T47D (cell line): ENCODE measurements around the gene BPI.
"Not testable (repeated sequence)": the region's sequence is repeated elsewhere in the genome, so short reads cannot be mapped to it uniquely, and the experiment has no call there.

Experiments
- DNase-seq, 2 experiments: peaks; one replicate each; pipeline versions ENCODE4 v3.0.0 to v3.0.0-alpha.2; 2011 to 2012; ENCODE audit warnings: low read depth in 1 of 2, low spot score in 1 of 2
- JUND ChIP-seq: IDR thresholded peaks from 2 replicates; pipeline ENCODE4 v1.6.1; 2012; ENCODE audit warnings: low read depth
- in situ Hi-C: cut with HindIII; loops from 2 replicates; pipeline ENCODE4 v1.10.0; 2016; ENCODE audit warnings: low sequenced_read_pairs, low pct_unique_long_range_greater_than_20kb

BPI gene

GRCh38 chr20:38300438-38300837 is 3.5 kb upstream of the BPI start:
- no peak for DNase-seq
- in situ Hi-C loops: no loop called here
- TF ChIP-seq JUND: no peak

DNA sequence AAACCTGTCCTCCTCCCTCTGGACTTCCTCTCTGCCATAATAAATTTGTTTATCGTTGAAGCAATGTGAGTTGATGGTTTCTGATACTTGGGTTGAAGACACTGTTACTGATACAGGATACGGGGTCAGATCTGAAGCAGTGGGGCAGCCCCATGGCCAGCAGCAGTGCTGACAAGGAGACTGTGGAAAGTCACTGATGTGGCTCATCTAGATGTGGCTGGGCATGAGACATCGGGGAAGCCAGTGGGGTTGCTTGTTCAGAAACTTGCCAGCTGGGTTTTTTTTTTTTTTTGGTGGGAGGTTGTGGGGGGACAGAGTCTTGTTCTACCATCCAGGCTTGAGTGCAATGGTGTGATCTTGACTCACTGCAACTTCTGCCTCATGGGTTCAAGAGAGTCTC is 2.6 kb upstream of the BPI start:
- DNase-seq: no peak
- in situ Hi-C loops: no loop called here
- TF ChIP-seq JUND: no peak

GRCh38 chr20:38302786-38303185 is 1.2 kb upstream of the BPI start:
- DNase-seq: no peak
- no peak for TF ChIP-seq JUND
- in situ Hi-C loops: no loop called here

DNA sequence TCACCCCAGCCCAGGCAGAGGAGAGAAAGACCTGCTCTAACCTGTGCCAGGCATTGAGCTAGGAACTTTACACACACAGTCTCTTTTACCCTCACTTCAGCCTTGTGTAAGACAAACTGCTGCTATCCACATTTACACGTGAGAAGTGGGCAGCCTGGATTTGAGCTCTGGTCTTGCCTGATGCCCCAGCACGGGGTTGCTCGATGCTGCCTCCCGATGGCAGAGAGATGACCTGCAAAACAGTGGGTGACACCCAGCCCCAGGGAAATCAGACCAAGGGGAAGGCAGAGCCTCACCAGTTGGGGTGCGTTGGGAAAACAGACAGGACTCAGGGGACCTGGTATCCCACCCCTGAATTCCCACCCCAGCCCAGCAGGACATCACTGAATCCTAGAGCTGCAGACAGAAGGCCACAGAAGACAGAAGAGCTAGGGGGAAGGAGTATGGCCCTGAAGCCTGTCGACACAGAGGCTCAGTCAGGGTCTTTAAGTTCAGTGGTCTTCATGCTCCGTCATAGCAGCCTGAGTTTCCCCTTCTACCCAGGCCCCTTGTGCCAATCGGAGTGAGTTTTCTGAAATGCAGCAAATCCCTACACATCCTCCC is 990 bp downstream of the BPI start:
- TF ChIP-seq JUND: no peak
- peak; percentile 19 to 73 for DNase-seq
- in situ Hi-C loops: no loop called here

DNA sequence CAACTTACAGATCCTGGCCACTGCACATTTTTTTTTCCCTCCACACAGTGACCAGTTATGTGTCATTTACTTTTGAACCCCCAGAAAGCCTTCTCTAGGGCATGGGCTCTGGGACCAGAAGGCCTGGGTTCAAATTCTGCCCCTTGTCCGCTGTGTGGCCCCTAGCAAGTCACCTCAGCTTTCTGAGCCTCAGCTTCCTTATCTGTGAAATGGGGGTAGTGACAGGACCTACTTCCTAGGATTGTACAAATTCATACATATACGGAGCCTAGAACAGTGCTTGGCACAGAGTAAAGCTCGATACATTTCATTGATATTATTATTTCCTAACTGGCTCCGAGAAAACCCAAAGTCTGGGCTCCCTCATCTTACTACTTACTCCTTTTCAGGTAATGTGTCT is 1.6 kb downstream of the BPI start:
- in situ Hi-C loops: no loop called here
- TF ChIP-seq JUND: no peak
- no peak for DNase-seq

DNA sequence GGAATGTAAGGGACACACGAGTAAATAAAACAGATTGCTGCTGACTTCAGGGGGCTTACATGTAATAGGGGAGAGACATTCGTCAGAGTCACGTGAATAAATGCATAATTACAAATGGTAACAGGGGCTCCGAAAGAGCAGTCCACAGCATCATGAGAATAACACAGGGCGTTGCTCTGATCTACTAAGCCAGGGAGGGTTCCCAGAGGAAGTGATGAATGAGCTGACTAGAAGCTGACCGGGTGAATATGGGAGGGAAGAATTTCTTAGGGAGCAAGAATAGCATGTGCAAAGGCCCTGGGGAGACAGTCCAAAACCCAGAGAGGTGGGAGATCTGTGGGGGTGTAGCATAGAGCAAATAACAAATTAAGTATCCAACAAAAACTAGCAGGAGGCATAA is 2.4 kb downstream of the BPI start:
- no peak for TF ChIP-seq JUND
- in situ Hi-C loops: no loop called here
- DNase-seq: no peak

- no peak for TF ChIP-seq JUND
- in situ Hi-C loops: no loop called here
- no peak for DNase-seq
Observed at GRCh38 chr20:38307371-38308046, 3.6 kb downstream of the BPI start.

GRCh38 chr20:38308047-38308438 is 4.1 kb downstream of the BPI start:
- peak in 1 of 2 experiments; percentile 24 for DNase-seq
- TF ChIP-seq JUND: no peak

DNA sequence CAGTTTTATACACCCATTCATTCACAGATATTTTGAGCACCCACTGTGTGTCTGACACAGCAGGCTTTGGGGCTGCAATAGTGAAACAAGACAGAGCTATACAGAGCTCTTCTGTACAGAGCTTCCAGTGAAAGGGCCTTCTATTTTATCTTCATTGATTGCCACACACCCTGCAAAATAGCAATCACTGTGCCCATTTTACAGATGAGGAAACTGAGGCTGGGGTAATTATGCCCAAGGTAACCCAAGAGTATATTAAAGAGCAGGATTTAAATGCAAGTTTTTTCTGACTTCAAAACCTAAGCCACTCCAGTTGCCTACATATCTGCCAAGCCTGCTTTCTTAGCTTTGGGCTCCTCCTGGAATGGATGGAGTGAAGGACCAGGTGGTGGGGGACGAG is 4.5 kb downstream of the BPI start:
- DNase-seq: no peak
- no peak for TF ChIP-seq JUND
- in situ Hi-C loops: no loop called here

More at GRCh38 chr20:38308047-38308438, 4.1 kb downstream of the BPI start:
- in situ Hi-C loops: no loop called here

DNA sequence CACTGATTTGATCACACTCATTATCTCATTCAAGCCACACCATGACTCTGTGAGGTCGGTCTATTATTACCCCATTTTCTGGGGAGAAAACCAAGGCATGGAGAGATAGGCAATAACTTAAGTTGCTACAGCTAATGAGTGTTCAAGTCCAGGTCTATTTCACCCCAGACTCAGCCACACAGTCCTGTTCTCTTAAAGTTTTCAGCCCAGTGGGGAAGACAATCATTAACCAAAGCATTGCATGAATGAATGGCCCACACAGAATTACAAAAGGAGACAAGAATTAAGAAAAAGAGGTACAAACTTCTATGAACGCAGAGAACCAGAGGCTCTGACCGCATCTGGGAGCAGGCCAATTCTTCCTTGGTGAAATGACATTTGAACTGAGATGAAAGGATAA is 7.1 kb downstream of the BPI start:
- no peak for TF ChIP-seq JUND
- in situ Hi-C loops: no loop called here
- DNase-seq: no peak

DNA sequence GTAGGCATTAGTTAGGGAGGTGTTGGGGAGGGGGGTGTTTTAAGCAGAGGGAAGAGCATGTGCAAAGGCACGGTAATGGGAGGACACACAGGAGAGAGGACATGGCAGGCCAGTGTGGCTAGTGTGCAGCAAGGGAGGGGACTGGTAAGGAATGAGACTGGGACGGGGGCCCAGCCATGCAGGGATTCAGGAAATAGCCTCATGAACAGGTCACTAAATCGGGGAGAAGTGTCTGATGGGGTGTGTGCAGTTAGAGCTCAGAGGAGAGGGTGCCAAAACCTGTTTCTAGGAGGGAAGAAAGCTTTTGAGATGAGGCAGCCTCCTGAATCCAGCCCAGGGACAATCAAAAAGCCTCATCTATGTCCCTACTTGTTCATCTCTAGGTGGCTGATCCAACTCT is 7.5 kb downstream of the BPI start:
- in situ Hi-C loops: no loop called here
- TF ChIP-seq JUND: no peak

GRCh38 chr20:38313676-38314075 is 9.7 kb downstream of the BPI start:
- no peak for DNase-seq
- TF ChIP-seq JUND: no peak
- in situ Hi-C loops: no loop called here

More for the DNA sequence above, 7.5 kb downstream of the BPI start:
- DNase-seq: no peak

GRCh38 chr20:38314350-38314749 is 10.4 kb downstream of the BPI start:
- in situ Hi-C loops: not testable (repeated sequence)

More at GRCh38 chr20:38314350-38314749, 10.4 kb downstream of the BPI start:
- DNase-seq: not testable (repeated sequence)
